22Rv1 (cell line): Measurements from ENCODE around the gene CCDC38.

Experiments
- CTCF ChIP-seq: fragments of 450-650 bp; IDR thresholded peaks from 2 replicates; pipeline ENCODE4 v1.5.1; 2017; ENCODE audit warnings: mild to moderate bottlenecking
- ZFX ChIP-seq: fragments of 450-650 bp; IDR thresholded peaks from 2 replicates; pipeline ENCODE4 v1.6.1; 2017; ENCODE audit warnings: antibody characterized with exemption, borderline replicate concordance

- no peak for TF ChIP-seq CTCF
- TF ChIP-seq ZFX = no peak
Observed at GRCh38 chr12:95989504-95990123, 47.2 kb upstream of the CCDC38 start.
